KOPT-K1 (cell line): ENCODE results near the gene INA.

Experiments used
- H3K27ac ChIP-seq: fragments of 200-600 bp; sonication (generic); 2 replicates; pipeline ENCODE4 v1.5.1; 2016; ENCODE audit warnings: antibody characterized with exemption, mild to moderate bottlenecking, low read depth, low read length; ENCODE audit not compliant: poor library complexity, severe bottlenecking
- H3K36me3 ChIP-seq: fragments of 200-600 bp; sonication (generic); 2 replicates; pipeline ENCODE4 v1.5.1; 2017; ENCODE audit warnings: antibody characterized with exemption, mild to moderate bottlenecking, low read length, moderate library complexity; ENCODE audit not compliant: insufficient read depth
- H3K9me3 ChIP-seq: fragments of 200-600 bp; sonication (generic); 2 replicates; pipeline ENCODE4 v1.5.1; 2017; ENCODE audit warnings: antibody characterized with exemption, low read length, mild to moderate bottlenecking; ENCODE audit not compliant: insufficient read depth, poor library complexity, severe bottlenecking

Gene INA

GRCh38 chr10:103287992-103288391 lies 11.1 kb downstream of the INA start:
- no peaks in the 10 kb centered on the region for H3K36me3 ChIP-seq
- H3K27ac ChIP-seq: no peak overlapping the region
- H3K9me3 ChIP-seq: no peaks in the 10 kb centered on the region

- H3K27ac ChIP-seq: no peak overlapping the region
- H3K36me3 ChIP-seq: no peaks in the 10 kb centered on the region
- H3K9me3 ChIP-seq: no peaks in the 10 kb centered on the region
Observed at GRCh38 chr10:103291588-103291987, 14.7 kb downstream of the INA start.

- H3K36me3 ChIP-seq: no peaks in the 10 kb centered on the region
- H3K9me3 ChIP-seq: no peaks in the 10 kb centered on the region
- no peak overlapping the region for H3K27ac ChIP-seq
Observed at GRCh38 chr10:103295374-103296015, 18.6 kb downstream of the INA start.

DNA sequence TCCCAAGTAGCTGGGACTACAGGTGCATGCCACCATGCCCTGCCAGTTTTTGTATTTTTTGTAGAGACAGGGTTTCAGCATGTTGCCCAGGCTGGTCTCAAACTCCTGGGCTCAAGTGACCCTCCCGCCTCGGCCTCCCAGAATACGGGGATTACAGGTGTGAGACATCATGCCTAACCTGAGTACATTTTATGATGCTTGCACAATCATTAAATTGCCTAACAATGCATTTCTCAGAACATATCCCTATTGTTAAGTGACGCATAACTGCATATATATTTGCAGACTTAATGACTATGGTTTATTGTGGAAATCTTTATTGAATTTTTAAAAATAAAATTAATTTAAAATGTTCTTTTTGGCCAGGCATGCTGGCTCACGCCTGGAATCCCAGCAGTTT lies 30.7 kb downstream of the INA start:
- H3K36me3 ChIP-seq: peaks cover 86% of the 10 kb centered on the region

DNA sequence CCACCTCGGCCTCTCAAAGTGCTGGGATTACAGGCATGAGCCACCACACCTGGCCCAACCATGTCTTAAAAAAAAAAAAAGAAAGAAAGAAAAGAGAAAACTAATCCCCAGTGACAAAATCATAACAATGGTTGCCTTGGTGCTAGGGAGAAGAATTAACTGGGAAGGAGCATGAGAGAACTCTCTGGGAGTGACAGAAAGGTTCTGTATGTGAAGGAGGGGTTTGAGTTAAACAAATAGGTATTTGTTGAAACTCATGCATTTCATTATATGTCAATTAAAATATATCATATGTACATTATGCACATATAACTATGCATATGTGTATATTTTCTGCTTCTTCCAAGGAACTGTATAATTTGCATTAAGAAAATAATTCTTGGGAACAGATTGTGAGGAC lies 33.3 kb downstream of the INA start:
- Histone ChIP-seq H3K27ac (no peak overlapping the region), H3K36me3 (peaks cover 98% of the 10 kb centered on the region), H3K9me3 (no peaks in the 10 kb centered on the region)

More for the DNA sequence above, 30.7 kb downstream of the INA start:
- H3K9me3 ChIP-seq: no peaks in the 10 kb centered on the region
- no peak overlapping the region for H3K27ac ChIP-seq

DNA sequence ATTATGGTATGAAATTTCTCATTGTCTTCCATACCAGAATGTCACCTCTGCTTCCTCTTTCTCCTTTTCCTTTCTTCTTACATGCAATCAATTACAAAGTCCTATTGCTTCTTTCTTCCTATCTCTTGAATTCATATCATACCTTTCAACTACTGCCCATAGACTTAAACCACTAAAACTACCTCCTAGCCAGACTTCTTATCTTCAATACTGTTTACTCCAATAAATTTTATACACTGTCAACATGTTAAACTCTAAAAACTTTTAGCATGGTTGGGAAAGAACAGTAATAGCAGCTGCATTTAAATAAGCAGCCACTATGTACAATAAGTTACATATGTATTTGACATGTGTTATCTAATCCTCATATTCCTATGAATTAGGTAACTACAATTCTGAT lies 39.1 kb downstream of the INA start:
- H3K27ac ChIP-seq: no peak overlapping the region
- peaks cover 96% of the 10 kb centered on the region for H3K36me3 ChIP-seq
- H3K9me3 ChIP-seq: no peaks in the 10 kb centered on the region

GRCh38 chr10:103327906-103328305 lies 51.0 kb downstream of the INA start:
- Histone ChIP-seq H3K9me3 (no peaks in the 10 kb centered on the region), H3K27ac (no peak overlapping the region), H3K36me3 (peaks cover 94% of the 10 kb centered on the region)

DNA sequence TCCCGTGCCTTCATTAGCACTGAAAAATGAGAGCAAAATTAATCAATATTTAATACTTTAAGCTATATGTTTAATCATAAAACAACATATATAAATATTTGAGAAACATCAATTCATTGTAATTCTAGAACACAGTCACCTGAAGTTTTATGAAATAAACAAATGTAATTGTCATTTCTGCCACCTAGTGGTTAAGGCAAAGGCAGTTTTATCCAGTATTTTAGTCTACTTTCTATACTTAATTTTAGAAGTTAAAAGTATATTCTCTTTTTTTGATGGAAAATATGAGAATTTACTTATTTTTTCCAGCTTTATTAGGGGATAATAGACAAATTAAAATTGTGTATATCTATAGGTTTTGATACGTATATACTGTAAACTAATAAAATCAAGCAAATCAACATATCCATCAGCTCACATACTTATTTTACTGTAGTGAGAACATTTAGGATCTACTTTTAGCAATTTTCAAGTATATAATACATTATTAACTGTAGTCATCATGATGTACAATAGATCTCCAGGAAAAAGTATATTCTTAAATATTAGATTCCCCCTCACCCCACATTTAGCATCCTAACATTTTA lies 57.1 kb downstream of the INA start:
- peaks cover 81% of the 10 kb centered on the region for H3K36me3 ChIP-seq
- H3K27ac ChIP-seq: no peak overlapping the region
- H3K9me3 ChIP-seq: no peaks in the 10 kb centered on the region

DNA sequence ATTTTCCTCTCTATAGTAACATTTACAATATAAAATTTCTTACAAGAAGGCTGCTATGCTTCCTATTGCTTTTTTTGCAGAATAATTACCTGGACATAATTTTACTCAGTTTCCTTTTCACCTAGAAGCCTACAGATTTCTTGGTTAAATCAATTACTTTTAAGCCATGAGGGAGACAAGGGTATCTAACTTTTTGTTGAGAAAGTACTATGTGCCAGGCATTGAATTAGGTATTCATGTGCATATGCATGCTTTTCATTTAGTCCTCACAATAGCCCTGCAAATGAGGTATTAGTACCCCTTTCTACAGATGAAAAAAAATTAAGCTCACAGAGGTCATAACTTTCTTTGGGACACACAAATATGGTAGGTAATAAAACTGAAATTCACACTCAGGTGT lies 57.6 kb downstream of the INA start:
- Histone ChIP-seq H3K27ac (no peak overlapping the region), H3K9me3 (no peaks in the 10 kb centered on the region), H3K36me3 (peaks cover 81% of the 10 kb centered on the region)

GRCh38 chr10:103336370-103336769 lies 59.4 kb downstream of the INA start:
- Histone ChIP-seq H3K36me3 (peaks cover 75% of the 10 kb centered on the region), H3K9me3 (no peaks in the 10 kb centered on the region), H3K27ac (no peak overlapping the region)
